Prostate gland (tissue), 2 donors: ENCODE data around the gene LORICRIN. TPM values are rescaled to one million over a fixed set of nuclear protein-coding genes. Genes with fewer than 3 reads are reported as not detected.

Experiments used
- DNase-seq: peaks from one replicate; pipeline ENCODE4 v3.0.0-alpha.2; 2019; ENCODE audit warnings: low spot score
- H3K27ac ChIP-seq, 2 donors: fragments of 200-600 bp; sonication (generic); 2 replicates each; pipeline ENCODE4 v1.5.1; 2017 to 2019
- H3K27me3 ChIP-seq: fragments of 200-600 bp; sonication (generic); replicated peaks from 2 replicates; pipeline ENCODE4 v1.5.1; 2019; ENCODE audit not compliant: insufficient read depth
- H3K36me3 ChIP-seq, 2 donors: fragments of 200-600 bp; sonication (generic); 1 replicate in 1 of 2; 2 replicates in 1 of 2; pipeline versions ENCODE4 v1.5.1 to v1.8.1; 2017 to 2019
- H3K4me1 ChIP-seq: fragments of 200-600 bp; sonication (generic); replicated peaks from 2 replicates; pipeline ENCODE4 v1.5.1; 2019
- H3K4me3 ChIP-seq, 2 donors: fragments of 200-600 bp; sonication (generic); 2 replicates each; pipeline ENCODE4 v1.5.1; 2017 to 2019
- H3K9me3 ChIP-seq: fragments of 200-600 bp; sonication (generic); 2 replicates; pipeline ENCODE4 v1.5.1; 2017
- CTCF ChIP-seq, 4 experiments: fragments of 200-600 bp in 2 of 4; fragments of 450-650 bp in 2 of 4; sonication (generic) in 2 of 4; IDR thresholded peaks; 1 replicate in 3 of 4; 2 replicates in 1 of 4; pipeline ENCODE4 v1.5.1; 2016 to 2019; ENCODE audit warnings: antibody characterized with exemption in 4 of 4, mild to moderate bottlenecking in 2 of 4, moderate library complexity in 2 of 4
- POLR2A ChIP-seq: fragments of 450-650 bp; IDR thresholded peaks from one replicate; pipeline ENCODE4 v1.6.1; 2016; ENCODE audit warnings: antibody characterized with exemption, mild to moderate bottlenecking
- POLR2AphosphoS5 ChIP-seq: sonication (generic); formaldehyde crosslinking; IDR thresholded peaks from one replicate; pipeline ENCODE4 v1.6.1; 2017; ENCODE audit warnings: antibody characterized with exemption
- WGBS: methylation state at CpG from one replicate; pipeline ENCODE4 v1.1.5; 2018; 5-methylcytosine and 5-hydroxymethylcytosine counted together
- intact Hi-C: fragments of 100-400 bp; cut with DNase I; formaldehyde crosslinking; loops from one replicate; pipeline ENCODE4 v1.14.2; 2022
- total RNA-seq, 2 donors: library from RNA; depleted of rRNA; stranded (reverse); fragments of >200 nt; gene quantifications; one replicate each; pipeline ENCODE4 v1.1.0, GENCODE V29; 2016

Gene LORICRIN
- total RNA-seq, 2 donors from 2014 or later = 0.45 TPM; not detected in 1

GRCh38 chr1:153242160-153242559, 17.3 kb upstream of the LORICRIN start:
- H3K36me3 ChIP-seq = no peaks in the 10 kb centered on the region
- intact Hi-C loops = no loop called here
- no peak for DNase-seq

GRCh38 chr1:153245466-153245865, 14.0 kb upstream of the LORICRIN start:
- no peak for DNase-seq
- Histone ChIP-seq H3K4me3 (no peak overlapping the region), H3K4me1 (no peaks in the 10 kb centered on the region), H3K9me3 (no peaks in the 10 kb centered on the region), H3K36me3 (no peaks in the 10 kb centered on the region), H3K27ac (no peak overlapping the region), H3K27me3 (no peaks in the 10 kb centered on the region)
- intact Hi-C loops = no loop called here
- WGBS = 82% methylated on average over 4 of the region's 4 CpGs
- TF ChIP-seq CTCF (IDR thresholded peaks at IDR 0.05) (no peak), POLR2A (no peak), POLR2AphosphoS5 (no peak)

More at GRCh38 chr1:153242160-153242559, 17.3 kb upstream of the LORICRIN start:
- TF ChIP-seq CTCF (IDR thresholded peaks at IDR 0.05) (no peak), POLR2A (no peak), POLR2AphosphoS5 (no peak)
- Histone ChIP-seq H3K9me3 (no peaks in the 10 kb centered on the region), H3K4me3 (no peak overlapping the region), H3K27ac (no peak overlapping the region), H3K4me1 (no peaks in the 10 kb centered on the region), H3K27me3 (no peaks in the 10 kb centered on the region)
- 91% methylated on average over 1 of the region's 1 CpG for WGBS

- 86% methylated on average over 1 of the region's 1 CpG for WGBS
- H3K36me3 ChIP-seq = no peaks in the 10 kb centered on the region
- no peak for DNase-seq
- intact Hi-C loops = no loop called here
- H3K9me3 ChIP-seq = no peaks in the 10 kb centered on the region
- no peaks in the 10 kb centered on the region for H3K27me3 ChIP-seq
- no peaks in the 10 kb centered on the region for H3K4me1 ChIP-seq
- H3K27ac ChIP-seq = no peak overlapping the region
- TF ChIP-seq POLR2AphosphoS5 = no peak
- TF ChIP-seq CTCF (IDR thresholded peaks at IDR 0.05) = no peak
- TF ChIP-seq POLR2A = no peak
- no peak overlapping the region for H3K4me3 ChIP-seq
Observed at GRCh38 chr1:153246018-153246417, 13.5 kb upstream of the LORICRIN start.

GRCh38 chr1:153246825-153247224, 12.7 kb upstream of the LORICRIN start:
- TF ChIP-seq CTCF (IDR thresholded peaks at IDR 0.05) (no peak), POLR2A (no peak), POLR2AphosphoS5 (no peak)
- Histone ChIP-seq H3K36me3 (no peaks in the 10 kb centered on the region), H3K4me3 (no peak overlapping the region), H3K4me1 (no peaks in the 10 kb centered on the region), H3K27me3 (no peaks in the 10 kb centered on the region), H3K9me3 (no peaks in the 10 kb centered on the region), H3K27ac (no peak overlapping the region)
- intact Hi-C loops = no loop called here
- WGBS = 78% methylated on average over 2 of the region's 2 CpGs
- DNase-seq = no peak

- H3K36me3 ChIP-seq = no peaks in the 10 kb centered on the region
- intact Hi-C loops = no loop called here
- no peaks in the 10 kb centered on the region for H3K9me3 ChIP-seq
- no peak overlapping the region for H3K27ac ChIP-seq
- no peaks in the 10 kb centered on the region for H3K4me1 ChIP-seq
- no peaks in the 10 kb centered on the region for H3K27me3 ChIP-seq
- DNase-seq = no peak
- TF ChIP-seq POLR2AphosphoS5 (no peak), POLR2A (no peak), CTCF (IDR thresholded peaks at IDR 0.05) (no peak)
- WGBS = 60% methylated on average over 5 of the region's 5 CpGs
- H3K4me3 ChIP-seq = no peak overlapping the region
Observed at GRCh38 chr1:153248176-153248879, 11.2 kb upstream of the LORICRIN start.
